Measurements from ENCODE around the gene TXNDC2. TPM values are rescaled to one million over a fixed set of nuclear protein-coding genes. Genes with fewer than 3 reads are reported as not detected.

The TXNDC2 gene
- total RNA-seq, 1 donor from 2014 or later: 0.26 TPM

Other genes with a start within 250 kb of the TXNDC2 start
- 0.13 and 0.78 TPM in 2 replicates for gene RAB31, start 177.7 kb upstream of the TXNDC2 start, total RNA-seq
- gene VAPA, start 28.0 kb downstream of the TXNDC2 start, total RNA-seq: 187 and 201 TPM in 2 replicates

Measured in activated T-helper 1 cell treated with anti-CD3 and anti-CD28 coated beads, Interleukin-12 subunit alpha, Interleukin-12 subunit beta, Interleukin-2, Interleukin-4 antibody, amounts not matched to agents 30 ng/mL and 10 ng/mL and 1 ng/mL, durations not matched to agents 14 hours and 24 hours and 36 hours (primary cell).